Panc1 (cell line): ENCODE measurements around the gene SIL1.

ENCODE experiments used
- CTCF ChIP-seq: fragments of 450-650 bp; IDR thresholded peaks from 2 replicates; pipeline ENCODE4 v1.5.1; 2017; ENCODE audit warnings: mild to moderate bottlenecking
- POLR2AphosphoS5 ChIP-seq: IDR thresholded peaks from 2 replicates; pipeline ENCODE4 v1.6.1; 2012; ENCODE audit warnings: mild to moderate bottlenecking, low read depth, low read length, moderate library complexity
- REST ChIP-seq, 2 experiments: IDR thresholded peaks; 2 replicates each; pipeline ENCODE4 v1.6.1; 2011 to 2012; ENCODE audit warnings: low read depth in 2 of 2, control low read depth in 1 of 2, low read length in 1 of 2, mild to moderate bottlenecking in 1 of 2, moderate library complexity in 1 of 2; ENCODE audit not compliant: insufficient read depth in 1 of 2

GRCh38 chr5:138955013-138955660 is 243.0 kb downstream of the SIL1 start:
- TF ChIP-seq CTCF = no peak
- no peak for TF ChIP-seq POLR2AphosphoS5
- no peak for TF ChIP-seq REST (IDR thresholded peaks at IDR 0.05; ENCODE audit: insufficient read depth in 1 of 2, low read depth in 2 of 2, low read length in 1 of 2)
